Neural cell (in vitro differentiated cells): ENCODE measurements around the gene LAPTM4A. TPM values are rescaled to one million over a fixed set of nuclear protein-coding genes. Genes with fewer than 3 reads are reported as not detected.

ENCODE experiments used
- H2AFZ ChIP-seq: fragments of 200-600, 300-800 bp; sonication (generic), shearing (Covaris generic); 2 replicates; pipeline ENCODE4 v1.6.0; 2014; ENCODE audit warnings: low read depth, mild to moderate bottlenecking, antibody characterized with exemption, low read length, moderate library complexity
- H3F3A ChIP-seq: fragments of 200-600 bp; shearing (Covaris generic); 2 replicates; pipeline ENCODE4 v1.6.1; 2016; ENCODE audit warnings: mild to moderate bottlenecking, moderate library complexity, mixed read lengths, antibody characterized with exemption, low read length; ENCODE audit not compliant: insufficient read depth, poor library complexity, severe bottlenecking
- H3K27ac ChIP-seq: fragments of 200-600, 300-800 bp; sonication (generic), shearing (Covaris generic); 2 replicates; pipeline ENCODE4 v1.5.1; 2014; ENCODE audit warnings: mild to moderate bottlenecking, low read length, moderate library complexity
- H3K27me3 ChIP-seq: fragments of 300-800, 200-600 bp; sonication (generic), shearing (Covaris generic); 2 replicates; pipeline ENCODE4 v1.6.0; 2014; ENCODE audit warnings: mild to moderate bottlenecking, low read depth, low read length, moderate library complexity; ENCODE audit not compliant: insufficient read depth
- H3K36me3 ChIP-seq: fragments of 300-800, 200-600 bp; sonication (generic), shearing (Covaris generic); 2 replicates; pipeline ENCODE4 v1.5.1; 2014; ENCODE audit warnings: mild to moderate bottlenecking, antibody characterized with exemption, low read length, moderate library complexity; ENCODE audit not compliant: insufficient read depth
- H3K4me2 ChIP-seq: fragments of 300-800, 200-600 bp; sonication (generic), shearing (Covaris generic); 2 replicates; pipeline ENCODE4 v1.6.0; 2014; ENCODE audit warnings: mild to moderate bottlenecking, low read length
- H3K4me3 ChIP-seq: fragments of 300-800, 200-600 bp; sonication (generic), shearing (Covaris generic); 2 replicates; pipeline ENCODE4 v1.5.1; 2014; ENCODE audit warnings: mild to moderate bottlenecking, low read length, moderate library complexity
- H3K79me2 ChIP-seq: fragments of 200-600 bp; shearing (Covaris generic); replicated peaks from 2 replicates; pipeline ENCODE4 v1.6.0; 2014; ENCODE audit warnings: mild to moderate bottlenecking, low read length, moderate library complexity; ENCODE audit not compliant: insufficient read depth
- H3K9ac ChIP-seq: fragments of 300-800, 200-600 bp; sonication (generic), shearing (Covaris generic); 2 replicates; pipeline ENCODE4 v1.6.1; 2016; ENCODE audit warnings: mild to moderate bottlenecking, low read length, mixed read lengths
- H3K9me2 ChIP-seq: fragments of 200-600 bp; shearing (Covaris generic); 2 replicates; pipeline ENCODE4 v1.6.1; 2016; ENCODE audit warnings: mild to moderate bottlenecking, low read length, mixed read lengths; ENCODE audit not compliant: insufficient read depth
- H3K9me3 ChIP-seq: fragments of 200-600, 300-800 bp; sonication (generic), shearing (Covaris generic); 2 replicates; pipeline ENCODE4 v1.6.1; 2016; ENCODE audit warnings: mild to moderate bottlenecking, mixed run types, low read length, moderate library complexity, mixed read lengths
- H4K20me1 ChIP-seq: fragments of 200-600 bp; shearing (Covaris generic); 2 replicates; pipeline ENCODE4 v1.6.1; 2016; ENCODE audit warnings: mild to moderate bottlenecking, mixed run types; ENCODE audit not compliant: insufficient read depth
- EP300 ChIP-seq: fragments of 450-650 bp; conservative IDR thresholded peaks from 2 replicates; pipeline ENCODE4 v1.6.1; 2014; ENCODE audit warnings: antibody characterized with exemption, mild to moderate bottlenecking, moderate library complexity; ENCODE audit not compliant: poor library complexity, severe bottlenecking
- EZH2 ChIP-seq: fragments of 200-600, 300-800 bp; shearing (Covaris generic), sonication (generic); IDR thresholded peaks from 2 replicates; pipeline ENCODE4 v1.6.1; 2014; ENCODE audit warnings: antibody characterized with exemption, low read length, borderline replicate concordance, mild to moderate bottlenecking; ENCODE audit not compliant: insufficient read depth, poor library complexity, severe bottlenecking
- MXI1 ChIP-seq: fragments of 450-650 bp; conservative IDR thresholded peaks from 2 replicates; pipeline ENCODE4 v1.6.1; 2014; ENCODE audit warnings: antibody characterized with exemption, mild to moderate bottlenecking; ENCODE audit not compliant: poor library complexity, severe bottlenecking
- POLR2AphosphoS5 ChIP-seq: IDR thresholded peaks from 2 replicates; pipeline ENCODE4 v1.6.1; 2012
- RAD21 ChIP-seq: fragments of 450-650 bp; conservative IDR thresholded peaks from 2 replicates; pipeline ENCODE4 v1.6.1; 2014; ENCODE audit warnings: antibody characterized with exemption, mild to moderate bottlenecking, moderate library complexity
- REST ChIP-seq: IDR thresholded peaks from 2 replicates; pipeline ENCODE4 v1.6.1; 2012; ENCODE audit warnings: borderline replicate concordance
- SMC3 ChIP-seq: fragments of 450-650 bp; conservative IDR thresholded peaks from 2 replicates; pipeline ENCODE4 v1.6.1; 2014; ENCODE audit warnings: antibody characterized with exemption, mild to moderate bottlenecking, moderate library complexity; ENCODE audit not compliant: poor library complexity
- TAF1 ChIP-seq: IDR thresholded peaks from 2 replicates; pipeline ENCODE4 v1.6.1; 2012; ENCODE audit warnings: low read depth
- polyA plus RNA-seq: library from polyadenylated mRNA; depleted of rRNA; stranded (reverse); fragments of >200 nt; gene quantifications from 2 replicates; pipeline ENCODE4 v1.2.3, GENCODE V29; 2014
- TF ChIP-seq, protein P1 (sequence below): fragments of 450-650 bp; IDR thresholded peaks from 2 replicates; pipeline ENCODE4 v1.5.1; 2014; ENCODE audit warnings: antibody characterized with exemption, mild to moderate bottlenecking, moderate library complexity; ENCODE audit not compliant: poor library complexity, severe bottlenecking

LAPTM4A gene
- polyA plus RNA-seq, 1 donor from 2014 or later: 81.7 TPM

GRCh38 chr2:19991895-19992294, 59.5 kb downstream of the LAPTM4A start:
- no peaks in the 10 kb centered on the region for H3K9me2 ChIP-seq
- no peak overlapping the region for H3K27ac ChIP-seq
- no peaks in the 10 kb centered on the region for H3K27me3 ChIP-seq
- no peak overlapping the region for H3K4me3 ChIP-seq
- no peak overlapping the region for H2AFZ ChIP-seq
- H3K79me2 ChIP-seq: peaks cover 17% of the 10 kb centered on the region
- H3K36me3 ChIP-seq: no peaks in the 10 kb centered on the region
- no peaks in the 10 kb centered on the region for H3K9me3 ChIP-seq
- no peaks in the 10 kb centered on the region for H4K20me1 ChIP-seq
- H3K4me2 ChIP-seq: no peak overlapping the region
- no peaks in the 10 kb centered on the region for H3F3A ChIP-seq
- H3K9ac ChIP-seq: no peak overlapping the region
- TF ChIP-seq EZH2: no peak
- TF ChIP-seq, protein P1, sequence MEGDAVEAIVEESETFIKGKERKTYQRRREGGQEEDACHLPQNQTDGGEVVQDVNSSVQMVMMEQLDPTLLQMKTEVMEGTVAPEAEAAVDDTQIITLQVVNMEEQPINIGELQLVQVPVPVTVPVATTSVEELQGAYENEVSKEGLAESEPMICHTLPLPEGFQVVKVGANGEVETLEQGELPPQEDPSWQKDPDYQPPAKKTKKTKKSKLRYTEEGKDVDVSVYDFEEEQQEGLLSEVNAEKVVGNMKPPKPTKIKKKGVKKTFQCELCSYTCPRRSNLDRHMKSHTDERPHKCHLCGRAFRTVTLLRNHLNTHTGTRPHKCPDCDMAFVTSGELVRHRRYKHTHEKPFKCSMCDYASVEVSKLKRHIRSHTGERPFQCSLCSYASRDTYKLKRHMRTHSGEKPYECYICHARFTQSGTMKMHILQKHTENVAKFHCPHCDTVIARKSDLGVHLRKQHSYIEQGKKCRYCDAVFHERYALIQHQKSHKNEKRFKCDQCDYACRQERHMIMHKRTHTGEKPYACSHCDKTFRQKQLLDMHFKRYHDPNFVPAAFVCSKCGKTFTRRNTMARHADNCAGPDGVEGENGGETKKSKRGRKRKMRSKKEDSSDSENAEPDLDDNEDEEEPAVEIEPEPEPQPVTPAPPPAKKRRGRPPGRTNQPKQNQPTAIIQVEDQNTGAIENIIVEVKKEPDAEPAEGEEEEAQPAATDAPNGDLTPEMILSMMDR: no peak
- no peak for TF ChIP-seq MXI1
- TF ChIP-seq REST: no peak
- TF ChIP-seq EP300: no peak
- no peak for TF ChIP-seq TAF1
- no peak for TF ChIP-seq POLR2AphosphoS5
- no peak for TF ChIP-seq SMC3
- TF ChIP-seq RAD21: no peak

GRCh38 chr2:19990416-19990728, 61.1 kb downstream of the LAPTM4A start:
- no peaks in the 10 kb centered on the region for H3K36me3 ChIP-seq
- H3K4me2 ChIP-seq: peak overlapping the region; percentile 78
- peak overlapping the region; percentile 80 for H2AFZ ChIP-seq
- H4K20me1 ChIP-seq: no peaks in the 10 kb centered on the region
- H3F3A ChIP-seq: no peaks in the 10 kb centered on the region
- peak overlapping the region; percentile 75 for H3K9ac ChIP-seq
- peaks cover 18% of the 10 kb centered on the region for H3K79me2 ChIP-seq
- no peaks in the 10 kb centered on the region for H3K9me2 ChIP-seq
- no peaks in the 10 kb centered on the region for H3K9me3 ChIP-seq
- no peaks in the 10 kb centered on the region for H3K27me3 ChIP-seq
- peak overlapping the region; percentile 77 for H3K4me3 ChIP-seq
- peak overlapping the region; percentile 72 for H3K27ac ChIP-seq
- no peak for TF ChIP-seq MXI1
- no peak for TF ChIP-seq EP300
- TF ChIP-seq, protein P1: peak; percentile 23
- no peak for TF ChIP-seq TAF1
